Stimulated activated CD4-positive, alpha-beta T cell treated with anti-CD3 and anti-CD28 coated beads, TNF-alpha, amount 100 ng/mL, for 24 hours (primary cell): Measurements from ENCODE around the gene SAMD4B.
"Not testable (repeated sequence)": the region's sequence is repeated elsewhere in the genome, so short reads cannot be mapped to it uniquely, and the experiment has no call there.

Experiments used
- DNase-seq, 3 experiments: peaks; one replicate each; pipeline ENCODE4 v3.0.0-alpha.2; 2020; ENCODE audit warnings: low read depth in 3 of 3

SAMD4B gene

GRCh38 chr19:39341719-39342604, at the start of gene SAMD4B:
Gene SAMD4B, plus strand, starts transcription at chr19:39342421. Its CDS starts 14,473 bp downstream, at chr19:39356894.
- peak; percentile 97 to 98 (median 98) for DNase-seq

DNA sequence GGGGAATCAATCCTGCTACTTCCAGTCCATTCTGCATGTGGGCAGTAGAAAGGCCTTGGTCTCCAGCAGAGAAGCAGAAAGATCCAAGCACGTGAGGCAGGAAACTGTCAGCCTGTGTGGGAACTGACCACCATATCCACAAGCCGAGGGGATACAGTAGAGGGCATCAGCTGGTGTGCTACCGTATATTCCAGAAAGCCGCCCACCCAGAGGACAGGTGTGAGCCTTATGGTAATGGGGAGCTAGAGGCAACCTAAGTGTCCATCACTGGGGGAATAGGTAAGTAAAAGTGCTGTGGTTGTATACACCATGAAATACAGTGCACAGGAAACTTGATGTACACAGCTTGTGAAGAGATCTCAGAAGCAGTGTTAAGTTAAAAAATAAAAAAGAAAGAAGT, 48.8 kb upstream of the SAMD4B start:
- DNase-seq: no peak

DNA sequence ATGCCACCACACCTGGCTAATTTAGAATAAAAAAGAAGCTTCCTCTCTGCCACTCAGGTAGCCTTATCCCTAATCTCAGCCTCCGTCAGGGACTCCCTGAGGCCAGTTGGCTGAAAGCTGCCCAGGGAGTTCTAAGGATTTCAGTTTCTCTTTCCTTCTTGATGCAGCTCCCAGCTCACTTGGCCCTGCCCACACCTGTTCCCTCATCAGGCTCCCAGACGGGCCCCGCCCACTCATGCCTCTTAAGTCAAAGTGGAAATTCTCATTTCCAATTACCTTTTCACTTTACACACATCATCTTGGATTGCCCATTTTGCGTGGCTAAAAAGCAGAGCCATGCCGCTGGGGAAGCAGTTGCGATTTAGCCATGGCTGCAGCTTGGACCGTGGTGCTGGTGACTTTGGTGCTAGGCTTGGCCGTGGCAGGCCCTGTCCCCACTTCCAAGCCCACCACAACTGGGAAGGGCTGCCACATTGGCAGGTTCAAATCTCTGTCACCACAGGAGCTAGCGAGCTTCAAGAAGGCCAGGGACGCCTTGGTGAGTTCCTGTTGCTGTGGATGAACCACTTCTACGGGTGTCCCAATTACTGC, 46.1 kb upstream of the SAMD4B start, which contains the start of gene IFNL1:
IFNL1 (plus strand) TSS at position 353 of the 591 bp plus-strand sequence; CDS start at position 368, 15 bp downstream.
- no peak for DNase-seq

DNA sequence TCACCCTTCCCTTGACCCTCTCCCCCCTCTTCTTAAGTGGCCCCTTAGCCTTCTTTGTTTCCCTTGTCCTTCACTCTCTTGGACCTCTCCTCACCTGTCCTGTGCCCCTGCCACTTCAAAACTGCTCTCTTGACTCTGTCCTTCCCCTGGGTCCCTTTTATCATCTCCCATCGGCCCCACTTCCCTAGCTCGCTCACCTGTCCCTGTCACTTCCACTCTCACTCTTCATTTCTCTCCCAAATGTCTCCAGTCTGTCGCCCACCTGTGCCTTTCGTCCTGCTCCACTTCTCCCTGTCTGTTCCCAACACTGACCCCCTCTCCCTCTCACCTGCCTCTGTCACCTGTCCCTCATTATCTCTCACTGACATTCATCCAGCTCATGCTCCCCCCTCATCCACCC, 45.3 kb upstream of the SAMD4B start:
- DNase-seq: no peak

DNA sequence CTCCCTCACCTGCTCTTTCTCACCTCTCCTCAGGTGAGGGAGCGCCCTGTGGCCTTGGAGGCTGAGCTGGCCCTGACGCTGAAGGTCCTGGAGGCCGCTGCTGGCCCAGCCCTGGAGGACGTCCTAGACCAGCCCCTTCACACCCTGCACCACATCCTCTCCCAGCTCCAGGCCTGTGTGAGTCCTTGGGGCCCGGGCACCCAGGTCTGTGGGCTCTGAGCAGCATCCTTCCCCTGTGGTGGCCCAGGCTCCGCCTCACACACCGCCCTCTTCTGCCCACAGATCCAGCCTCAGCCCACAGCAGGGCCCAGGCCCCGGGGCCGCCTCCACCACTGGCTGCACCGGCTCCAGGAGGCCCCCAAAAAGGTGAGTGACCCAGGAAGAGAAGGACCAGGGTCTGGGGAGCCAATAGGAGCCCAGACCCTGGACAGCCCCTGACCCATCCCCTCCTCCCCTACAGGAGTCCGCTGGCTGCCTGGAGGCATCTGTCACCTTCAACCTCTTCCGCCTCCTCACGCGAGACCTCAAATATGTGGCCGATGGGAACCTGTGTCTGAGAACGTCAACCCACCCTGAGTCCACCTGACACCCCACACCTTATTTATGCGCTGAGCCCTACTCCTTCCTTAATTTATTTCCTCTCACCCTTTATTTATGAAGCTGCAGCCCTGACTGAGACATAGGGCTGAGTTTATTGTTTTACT, 44.1 kb upstream of the SAMD4B start:
- DNase-seq: no peak

- DNase-seq: no peak
Observed at GRCh38 chr19:39299404-39299803, 42.8 kb upstream of the SAMD4B start.

DNA sequence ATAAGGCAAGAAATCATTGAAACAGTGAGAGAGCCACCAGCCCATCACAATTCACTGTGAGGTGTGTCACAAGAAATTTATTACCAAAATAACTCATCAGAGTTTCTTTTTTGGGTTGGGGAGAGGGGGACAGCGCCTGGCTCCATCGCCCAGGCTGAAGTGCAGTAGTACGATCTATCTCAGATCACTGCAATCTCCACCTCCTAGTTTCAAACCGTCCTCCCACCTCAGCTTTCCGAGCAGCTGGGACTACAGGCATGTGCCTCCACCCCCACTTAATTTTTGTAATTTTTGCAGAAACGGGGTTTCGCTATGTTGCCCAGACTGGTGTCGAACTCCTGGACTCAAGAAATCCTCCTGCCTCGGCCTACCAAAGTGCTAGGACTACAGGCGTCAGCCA, 42.4 kb upstream of the SAMD4B start:
- DNase-seq: no peak

DNA sequence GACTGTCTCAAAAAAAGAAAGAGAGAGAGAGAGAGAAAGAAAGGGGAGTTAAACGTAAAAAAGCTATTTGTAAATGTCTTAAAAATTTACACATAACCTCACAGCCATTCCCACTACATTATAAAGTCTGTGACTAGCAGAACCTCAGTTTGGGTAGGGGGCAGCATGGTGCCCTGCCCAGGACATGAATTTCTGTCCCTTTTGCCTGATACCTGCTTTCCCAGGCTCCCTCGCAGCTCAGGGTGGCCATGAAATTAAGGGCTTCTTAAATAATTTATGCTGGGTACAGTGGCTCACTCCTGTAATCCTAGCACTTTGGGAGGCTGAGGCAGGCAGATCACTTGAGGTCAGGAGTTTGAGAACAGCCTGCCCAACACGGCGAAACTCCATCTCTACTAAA, 41.2 kb upstream of the SAMD4B start:
- no peak for DNase-seq

DNA sequence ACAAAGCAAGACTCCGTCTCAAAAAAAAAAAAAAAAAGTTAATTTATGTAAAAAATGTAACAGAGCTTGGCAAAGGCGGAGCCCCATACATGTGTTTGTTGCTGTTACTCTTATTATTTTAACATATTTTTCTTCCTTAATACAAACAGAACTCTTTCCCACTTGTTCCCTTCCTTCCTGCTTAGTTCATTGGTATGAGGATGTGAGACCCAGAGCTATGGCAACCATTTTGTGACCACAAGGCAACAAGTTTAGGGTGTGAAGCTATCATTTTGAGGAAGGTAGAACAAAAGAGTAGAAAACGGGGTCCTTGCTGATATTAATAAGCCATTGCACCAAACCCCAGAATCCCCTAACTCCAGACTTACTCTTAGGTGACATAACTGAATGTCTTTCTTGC, 40.7 kb upstream of the SAMD4B start:
- no peak for DNase-seq

- DNase-seq: no peak
Observed at GRCh38 chr19:39303373-39304184, 38.6 kb upstream of the SAMD4B start.

DNA sequence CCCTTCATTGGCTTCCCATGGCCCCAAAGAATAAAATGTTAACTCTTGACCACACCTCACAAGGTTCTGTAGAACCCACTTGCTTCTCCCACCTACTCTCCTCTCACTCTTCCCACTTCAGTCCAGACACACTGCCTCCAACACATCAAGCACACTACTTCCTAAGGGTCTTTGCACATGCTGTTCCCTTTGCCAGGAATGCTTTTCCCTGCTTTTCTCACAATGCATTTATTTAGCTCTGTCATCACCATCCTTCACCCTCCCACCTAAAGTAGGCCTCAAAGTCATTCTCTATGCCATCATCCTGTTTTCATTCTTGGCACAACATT, 38.1 kb upstream of the SAMD4B start:
- no peak for DNase-seq

- no peak for DNase-seq
Observed at GRCh38 chr19:39304701-39305571, 37.3 kb upstream of the SAMD4B start.

DNA sequence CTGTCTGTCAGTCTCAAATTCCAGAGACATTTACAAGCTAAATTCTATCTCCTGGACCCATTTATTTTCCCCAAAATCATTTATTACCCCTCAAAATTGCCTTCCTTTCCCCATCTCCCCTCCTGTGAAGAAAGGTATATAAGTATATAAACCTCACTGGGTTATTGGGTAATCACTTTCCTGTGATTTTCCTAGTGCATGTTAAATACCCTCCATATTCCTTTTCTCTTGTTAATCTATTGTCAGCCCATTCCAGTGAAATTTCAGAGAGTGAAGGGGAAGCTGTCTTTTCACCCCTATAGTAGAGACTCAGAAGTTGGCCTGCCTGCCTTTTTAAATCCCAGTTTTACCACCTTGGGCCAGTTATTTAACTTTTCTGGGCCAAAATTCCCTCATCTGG, 36.1 kb upstream of the SAMD4B start:
- DNase-seq: no peak

GRCh38 chr19:39307046-39307821, 35.0 kb upstream of the SAMD4B start:
- no peak for DNase-seq

- DNase-seq: no peak
Observed at GRCh38 chr19:39307822-39308530, 34.2 kb upstream of the SAMD4B start.

- DNase-seq: no peak
Observed at GRCh38 chr19:39308531-39309304, 33.5 kb upstream of the SAMD4B start.

DNA sequence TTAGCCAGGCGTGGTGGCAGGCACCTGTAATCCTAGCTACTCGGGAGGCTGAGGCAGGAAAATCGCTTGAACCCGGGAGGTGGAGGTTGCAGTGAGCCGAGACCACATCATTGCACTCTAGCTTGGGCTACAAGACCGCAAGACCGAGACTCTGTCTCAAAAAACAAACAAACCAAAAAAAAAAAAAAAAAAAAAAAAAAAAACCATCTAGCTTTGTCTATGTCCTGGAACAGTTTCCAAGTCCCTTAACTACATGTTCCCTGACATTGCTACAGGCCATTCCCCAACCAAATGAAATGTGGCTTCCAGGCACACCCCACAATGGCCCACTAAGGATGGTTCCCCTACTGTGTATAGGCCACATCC, 32.9 kb upstream of the SAMD4B start:
- DNase-seq: not testable (repeated sequence)

DNA sequence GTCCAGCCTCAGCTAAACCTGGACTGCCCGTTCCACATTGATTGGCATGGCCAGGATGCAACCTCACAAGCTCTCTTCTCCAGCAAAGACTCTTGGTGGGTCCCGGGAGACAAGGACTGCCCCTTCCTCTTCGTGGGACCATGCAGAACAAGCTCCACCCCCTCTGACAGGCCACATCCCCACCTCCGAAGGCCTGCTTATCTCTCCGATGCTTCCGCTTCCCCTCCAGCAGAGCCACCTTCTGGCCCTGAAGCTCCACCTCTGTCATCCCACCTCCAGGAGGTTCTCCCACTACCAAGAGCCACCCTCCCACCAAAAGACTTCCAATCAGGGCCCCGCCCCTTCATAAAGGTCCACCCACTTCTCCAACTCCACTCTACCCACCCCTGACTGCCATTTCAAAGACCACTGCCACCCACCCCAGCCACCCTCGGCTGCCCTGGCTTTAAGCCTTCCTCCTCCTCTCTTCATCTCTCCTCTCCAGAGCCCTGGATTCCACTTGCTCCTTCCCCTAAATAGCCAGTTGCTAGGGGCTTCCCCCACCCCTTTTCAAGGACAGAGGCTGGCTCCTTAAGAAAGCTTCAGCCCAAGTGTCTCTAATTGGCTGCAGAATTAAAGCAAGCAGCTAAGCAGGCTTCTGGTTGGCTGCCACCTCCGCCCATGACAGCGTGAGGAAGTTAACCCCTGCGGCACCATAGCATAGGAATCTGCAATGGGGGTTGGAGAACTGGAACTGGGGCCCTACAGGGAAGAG, 31.5 kb upstream of the SAMD4B start:
- no peak for DNase-seq
